HG02885 (cell line): Measurements from ENCODE around the gene PLD6.
"Not testable (repeated sequence)": the region's sequence is repeated elsewhere in the genome, so short reads cannot be mapped to it uniquely, and the experiment has no call there.

Experiments
- ATAC-seq: cut with Tn5 transposase; IDR thresholded peaks from one replicate; pipeline ENCODE4 v1.9.1; 2021; ENCODE audit warnings: mild to moderate bottlenecking; ENCODE audit not compliant: unreplicated experiment, poor library complexity

Gene PLD6

GRCh38 chr17:17206124-17206912 lies at the start of gene PLD6:
PLD6 (minus strand) TSS chr17:17206333; CDS start chr17:17206286, 47 bp downstream.
- ATAC-seq, result peak; percentile 70

GRCh38 chr17:17255689-17256088 lies 49.6 kb upstream of the PLD6 start:
- ATAC-seq, result not testable (repeated sequence)

DNA sequence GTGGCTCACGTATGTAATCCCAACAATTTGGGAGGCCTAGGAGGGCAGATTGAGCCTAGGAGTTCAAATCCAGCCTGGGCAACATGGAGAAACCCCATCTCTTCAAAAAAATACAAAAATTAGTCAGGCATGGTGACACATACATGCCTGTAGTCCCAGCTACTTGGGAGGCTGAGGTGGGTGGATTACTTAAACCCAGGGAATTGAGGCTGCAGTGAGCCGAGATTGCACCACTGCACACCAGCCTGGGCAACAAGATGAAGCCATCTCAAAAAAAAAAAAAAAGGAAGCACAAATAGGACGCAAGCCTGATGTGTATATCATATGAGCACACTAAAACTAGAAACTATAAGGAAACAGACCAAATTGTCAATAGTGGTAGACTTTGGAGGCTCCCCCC lies 47.9 kb upstream of the PLD6 start:
- no peak for ATAC-seq

GRCh38 chr17:17253406-17253805 lies 47.3 kb upstream of the PLD6 start:
- no peak for ATAC-seq

DNA sequence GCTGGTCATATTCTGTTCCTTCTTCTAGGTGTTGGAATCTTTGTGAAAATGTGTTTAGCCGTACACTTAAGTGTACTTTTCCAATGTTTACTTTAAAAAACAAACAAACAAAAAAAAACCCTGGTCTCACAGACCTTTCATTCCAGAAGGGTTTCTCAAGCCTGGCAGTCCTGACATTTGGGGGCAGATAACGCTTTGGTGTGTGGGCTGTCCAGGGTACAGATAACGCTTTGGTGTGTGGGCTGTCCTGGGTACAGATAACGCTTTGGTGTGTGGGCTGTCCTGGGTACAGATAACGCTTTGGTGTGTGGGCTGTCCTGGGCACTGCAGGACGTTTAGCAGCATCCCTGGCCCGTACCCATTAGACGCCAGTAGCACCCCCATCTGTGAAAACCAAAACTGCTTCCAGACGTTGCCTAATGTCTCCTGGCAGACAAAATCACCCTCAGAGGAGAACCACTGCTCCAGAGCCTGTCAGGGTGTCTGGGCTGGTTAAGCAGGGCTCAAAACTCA lies 46.1 kb upstream of the PLD6 start:
- ATAC-seq, result no peak

DNA sequence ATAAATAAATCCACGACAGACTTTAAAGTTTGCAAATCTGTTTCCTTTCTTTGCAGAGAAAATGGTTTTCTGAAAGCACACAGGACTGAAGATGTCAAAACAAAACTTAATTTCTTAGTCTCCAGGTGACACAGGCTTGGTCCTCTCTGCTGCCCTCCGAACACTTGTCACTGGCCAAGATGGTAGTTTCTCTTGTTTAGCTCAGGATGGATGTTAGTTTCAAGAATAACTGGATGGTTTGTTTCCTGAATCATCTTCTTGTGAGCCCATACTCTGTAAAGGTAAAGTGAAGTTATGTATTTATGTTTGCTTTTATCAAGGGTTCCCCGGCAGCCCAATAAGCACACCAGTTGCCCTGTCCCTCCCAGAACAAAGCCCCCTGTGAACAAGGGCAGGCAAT lies 40.7 kb upstream of the PLD6 start:
- no peak for ATAC-seq

DNA sequence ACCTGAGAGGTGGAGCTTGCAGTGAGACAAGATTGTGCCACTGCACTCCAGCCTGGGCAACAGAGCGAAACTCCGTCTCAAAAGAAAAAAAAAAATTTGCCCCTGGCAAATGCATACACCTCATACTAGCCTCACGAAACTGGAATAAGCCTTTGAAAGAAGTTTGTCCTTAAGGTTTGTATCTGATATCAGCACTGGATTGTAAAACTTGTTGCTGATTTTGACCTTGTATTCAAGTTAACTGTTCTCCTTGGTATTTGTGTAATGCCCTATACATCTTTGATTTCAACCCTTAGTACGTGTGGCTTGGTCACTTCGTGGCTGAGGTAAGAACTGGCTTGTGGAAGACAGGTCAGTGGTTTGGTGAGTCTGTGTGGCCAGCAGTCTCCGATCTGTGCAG lies 37.0 kb upstream of the PLD6 start:
- ATAC-seq, result no peak

DNA sequence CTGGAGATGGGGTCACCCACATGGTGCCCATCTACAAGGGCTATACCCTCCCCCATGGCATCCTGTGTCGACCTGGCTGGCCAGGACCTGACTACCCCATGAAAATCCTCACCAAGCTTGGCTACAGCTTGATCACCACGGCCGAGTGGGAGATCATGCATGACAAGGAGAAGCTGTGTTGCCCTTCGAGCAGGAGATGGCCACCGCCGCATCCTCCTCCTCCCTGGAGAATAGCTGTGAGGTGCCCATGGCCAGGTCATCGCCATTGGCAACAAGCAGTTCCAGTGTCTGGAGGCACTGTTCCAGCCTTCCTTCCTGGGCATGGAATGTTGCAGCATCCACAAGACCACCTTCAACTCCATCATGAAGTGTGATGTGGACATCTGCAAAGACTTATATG lies 36.1 kb upstream of the PLD6 start:
- no peak for ATAC-seq

- no peak for ATAC-seq
These were observed 35.5 kb upstream of the PLD6 start for GRCh38 chr17:17241656-17242055.

DNA sequence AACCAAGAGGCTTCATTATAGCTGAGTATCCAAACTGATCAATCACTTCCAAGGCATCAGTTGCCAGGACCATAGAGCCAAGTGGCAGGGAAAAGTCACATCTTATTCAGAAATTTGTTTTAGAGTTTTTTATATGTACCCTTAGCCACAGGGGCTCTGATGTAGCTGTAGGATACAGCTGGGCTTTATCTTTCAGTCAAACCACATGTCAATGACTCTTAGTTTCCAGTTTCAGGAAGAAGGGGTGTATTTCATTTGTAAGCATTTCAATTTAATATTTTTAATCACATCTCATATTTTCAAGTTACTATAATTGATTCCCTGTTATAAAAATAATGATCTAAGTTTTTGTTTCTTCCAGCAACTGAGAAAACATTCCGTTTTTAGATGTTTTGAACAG lies 33.7 kb upstream of the PLD6 start:
- no peak for ATAC-seq

DNA sequence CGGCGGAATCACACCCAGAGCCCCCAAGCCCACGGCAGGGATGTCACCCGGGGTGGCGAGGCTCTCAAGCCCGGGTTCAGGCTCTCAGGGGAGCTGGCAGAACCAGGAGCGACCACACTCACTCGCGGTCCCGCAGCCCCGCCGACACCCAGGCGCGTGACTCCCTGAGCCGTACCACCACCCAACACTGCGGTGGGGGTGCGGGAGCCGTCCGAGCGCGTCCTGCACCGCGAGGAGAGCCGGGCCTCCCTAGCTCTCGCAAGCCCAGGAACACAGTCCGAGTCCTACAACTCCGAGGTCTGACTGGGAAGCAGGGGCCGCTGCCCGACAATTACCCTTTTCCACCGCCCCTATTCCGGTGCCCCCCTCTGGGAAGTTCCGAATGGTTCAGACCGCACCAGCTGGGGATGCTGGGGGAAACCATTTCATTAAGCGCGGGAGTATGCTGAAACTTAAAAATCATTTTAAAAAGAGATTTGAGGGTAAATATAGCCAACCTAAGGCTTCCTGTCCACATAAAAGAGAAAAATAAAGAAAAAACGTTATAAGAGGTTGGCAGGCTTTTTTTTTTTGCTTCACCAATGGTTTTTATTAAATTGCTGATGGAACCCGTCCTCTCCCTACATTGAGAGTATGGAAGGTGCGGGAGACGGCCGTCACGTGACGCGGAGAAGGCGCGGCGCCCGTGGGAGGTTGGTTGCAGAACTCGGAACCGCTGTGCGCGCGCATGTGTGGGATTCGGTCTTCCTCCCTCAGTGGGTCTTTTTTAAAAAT lies 31.1 kb upstream of the PLD6 start, which contains the start of gene FLCN:
TSS of gene FLCN (minus strand) at position 143 of the 774 bp plus-strand sequence. CDS start 9,031 bp downstream, outside the sequence.
- peak; percentile 90 for ATAC-seq

- ATAC-seq, result peak; percentile 27
These were observed 30.3 kb upstream of the PLD6 start for GRCh38 chr17:17236295-17237025.

- no peak for ATAC-seq
These were observed 29.4 kb upstream of the PLD6 start for GRCh38 chr17:17235212-17236174.

GRCh38 chr17:17232303-17232621 lies 26.1 kb upstream of the PLD6 start:
- ATAC-seq, result no peak

DNA sequence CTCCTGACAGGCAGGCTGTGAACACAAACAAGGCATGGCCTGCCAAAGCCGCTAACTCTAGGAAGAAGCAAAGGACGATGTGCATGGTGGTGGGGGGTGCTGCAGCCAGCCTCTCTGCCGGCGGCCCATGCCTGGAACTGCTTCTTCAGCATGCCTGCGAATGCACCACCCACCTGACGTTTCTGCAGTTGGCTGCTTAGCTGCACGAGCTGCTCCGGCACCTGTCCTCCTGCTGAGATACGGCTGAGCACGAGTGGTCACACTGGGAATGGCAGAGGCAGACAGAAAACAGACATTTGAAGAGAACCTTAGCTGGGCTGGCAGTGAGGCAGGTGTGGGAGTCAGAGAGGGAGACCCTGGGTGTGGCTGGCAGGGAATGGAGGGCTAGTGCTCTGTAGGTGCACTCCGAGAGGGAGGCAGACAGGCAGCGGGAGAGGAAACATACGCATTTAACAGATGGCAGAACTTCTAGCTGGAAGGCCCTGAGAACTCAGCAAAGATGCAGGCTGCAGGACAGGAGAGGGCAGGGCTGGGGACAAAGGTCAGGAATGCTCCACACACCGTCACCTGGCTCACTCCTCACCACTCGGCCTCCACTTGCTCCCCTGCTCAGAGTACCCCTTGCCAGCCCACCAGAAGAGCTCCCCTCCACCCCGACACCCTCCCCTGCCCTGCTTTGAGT lies 25.6 kb upstream of the PLD6 start:
- ATAC-seq, result no peak

GRCh38 chr17:17229416-17230384 lies 23.6 kb upstream of the PLD6 start:
- ATAC-seq, result no peak

GRCh38 chr17:17228521-17229279 lies 22.6 kb upstream of the PLD6 start:
- ATAC-seq, result no peak
